Thyroid gland (tissue), 4 donors: ENCODE results near the gene PLB1. TPM values are rescaled to one million over a fixed set of nuclear protein-coding genes. Genes with fewer than 3 reads are reported as not detected.
A peak's percentile ranks its signal among the peaks of the same experiment; 100 is the strongest.

Experiments used
- DNase-seq, 2 donors: peaks; one replicate each; pipeline ENCODE4 v3.0.0-alpha.2; 2019
- H3K27ac ChIP-seq, 3 donors: fragments of 200-600 bp; sonication (generic); 1 replicate in 2 of 3; 2 replicates in 1 of 3; pipeline ENCODE4 v1.5.1; 2016 to 2019; ENCODE audit warnings: mild to moderate bottlenecking in 1 of 3, moderate library complexity in 1 of 3
- H3K27me3 ChIP-seq: fragments of 200-600 bp; sonication (generic); one replicate; pipeline ENCODE4 v1.5.1; 2019
- H3K36me3 ChIP-seq, 2 donors: fragments of 200-600 bp; sonication (generic); one replicate each; pipeline ENCODE4 v1.5.1; 2016 to 2019
- H3K4me1 ChIP-seq, 2 donors: fragments of 200-600 bp; sonication (generic); one replicate each; pipeline ENCODE4 v1.5.1; 2017 to 2019
- H3K4me3 ChIP-seq, 3 donors: fragments of 200-600 bp; sonication (generic); replicated peaks in 1 of 3; 1 replicate in 2 of 3; 2 replicates in 1 of 3; pipeline ENCODE4 v1.5.1; 2016; ENCODE audit warnings: mild to moderate bottlenecking in 1 of 3
- H3K9me3 ChIP-seq: fragments of 200-600 bp; sonication (generic); one replicate; pipeline ENCODE4 v1.5.1; 2017
- CTCF ChIP-seq, 6 experiments: fragments of 200-600 bp in 3 of 6; fragments of 450-650 bp in 3 of 6; sonication (generic) in 3 of 6; IDR thresholded peaks; one replicate each; pipeline ENCODE4 v1.5.1; 2016 to 2019; ENCODE audit warnings: antibody characterized with exemption in 6 of 6, mild to moderate bottlenecking in 2 of 6, inconsistent platforms in 1 of 6, moderate library complexity in 1 of 6
- POLR2A ChIP-seq, 2 donors: fragments of 450-650 bp; IDR thresholded peaks; one replicate each; pipeline ENCODE4 v1.6.1; 2017; ENCODE audit warnings: antibody characterized with exemption in 2 of 2, mild to moderate bottlenecking in 2 of 2, moderate library complexity in 1 of 2
- WGBS, 2 donors: methylation state at CpG; one replicate each; pipeline ENCODE4 v1.1.5; 2017; 5-methylcytosine and 5-hydroxymethylcytosine counted together
- intact Hi-C: fragments of 100-400 bp; cut with DNase I; formaldehyde crosslinking; loops from one replicate; pipeline ENCODE4 v1.15.1; 2023
- total RNA-seq, 4 donors: library from RNA; depleted of rRNA; stranded (reverse); fragments of >200 nt; gene quantifications; one replicate each; pipeline ENCODE4 v1.2.3, GENCODE V29; 2016

The PLB1 gene
- total RNA-seq, 4 donors from 2014 or later: 1.2 to 3.3 (median 1.8) TPM

GRCh38 chr2:28622101-28622499, 126.2 kb downstream of the PLB1 start:
- WGBS, 2 donors: 67 to 74% methylated on average over 2 of the region's 2 CpGs
- intact Hi-C loops: no loop called here

GRCh38 chr2:28623582-28624405, 127.9 kb downstream of the PLB1 start:
- no peak for DNase-seq
- TF ChIP-seq POLR2A (IDR thresholded peaks at IDR 0.05) (no peak), CTCF (IDR thresholded peaks at IDR 0.05) (no peak)
- WGBS, 2 donors: 96 to 97% methylated on average over 12 of the region's 12 CpGs
- Histone ChIP-seq H3K27me3 (no peaks in the 10 kb centered on the region), H3K4me1 (peaks cover 15 to 26% of the 10 kb centered on the region in 2 donors), H3K36me3 (no peaks in the 10 kb centered on the region), H3K4me3 (no peak overlapping the region), H3K9me3 (no peaks in the 10 kb centered on the region), H3K27ac (no peak overlapping the region)
- intact Hi-C loops: no loop called here

More at GRCh38 chr2:28622101-28622499, 126.2 kb downstream of the PLB1 start:
- H3K36me3 ChIP-seq: no peaks in the 10 kb centered on the region
- H3K27ac ChIP-seq: peak overlapping the region in 2 of 3 donors; percentile 37 to 58
- no peak overlapping the region for H3K4me3 ChIP-seq
- no peak for TF ChIP-seq POLR2A (IDR thresholded peaks at IDR 0.05)
- TF ChIP-seq CTCF (IDR thresholded peaks at IDR 0.05): no peak
- no peak for DNase-seq
- H3K9me3 ChIP-seq: no peaks in the 10 kb centered on the region
- H3K4me1 ChIP-seq: peaks cover 15 to 26% of the 10 kb centered on the region in 2 donors
- H3K27me3 ChIP-seq: no peaks in the 10 kb centered on the region

GRCh38 chr2:28624436-28624792, 128.6 kb downstream of the PLB1 start:
- TF ChIP-seq CTCF (IDR thresholded peaks at IDR 0.05): no peak
- no peak for TF ChIP-seq POLR2A (IDR thresholded peaks at IDR 0.05)
- Histone ChIP-seq H3K4me3 (no peak overlapping the region), H3K9me3 (no peaks in the 10 kb centered on the region), H3K36me3 (no peaks in the 10 kb centered on the region), H3K27ac (peak overlapping the region in 2 of 3 donors; percentile 63 to 92), H3K27me3 (no peaks in the 10 kb centered on the region), H3K4me1 (peaks cover 15 to 26% of the 10 kb centered on the region in 2 donors)
- 77 to 86% methylated on average over 2 of the region's 2 CpGs for WGBS, 2 donors
- DNase-seq: no peak
- intact Hi-C loops: no loop called here

- peaks cover 15 to 26% of the 10 kb centered on the region in 2 donors for H3K4me1 ChIP-seq
- no peaks in the 10 kb centered on the region for H3K9me3 ChIP-seq
- no peaks in the 10 kb centered on the region for H3K36me3 ChIP-seq
- peak; percentile 78 to 87 for DNase-seq
- peak overlapping the region; percentile 63 to 92 (median 72) for H3K27ac ChIP-seq
- intact Hi-C loops: no loop called here
- 50 to 56% methylated on average over 17 to 19 of the region's 19 CpGs for WGBS, 2 donors
- H3K27me3 ChIP-seq: no peaks in the 10 kb centered on the region
- no peak overlapping the region for H3K4me3 ChIP-seq
- peak in 1 of 6 experiments; percentile 25 for TF ChIP-seq CTCF (IDR thresholded peaks at IDR 0.05)
- TF ChIP-seq POLR2A (IDR thresholded peaks at IDR 0.05): no peak
Observed at GRCh38 chr2:28624793-28625701, 129.2 kb downstream of the PLB1 start.
